ENCODE results near the gene HTR2C.
"Not testable (repeated sequence)": the region's sequence is repeated elsewhere in the genome, so short reads cannot be mapped to it uniquely, and the experiment has no call there.

HTR2C gene

DNA sequence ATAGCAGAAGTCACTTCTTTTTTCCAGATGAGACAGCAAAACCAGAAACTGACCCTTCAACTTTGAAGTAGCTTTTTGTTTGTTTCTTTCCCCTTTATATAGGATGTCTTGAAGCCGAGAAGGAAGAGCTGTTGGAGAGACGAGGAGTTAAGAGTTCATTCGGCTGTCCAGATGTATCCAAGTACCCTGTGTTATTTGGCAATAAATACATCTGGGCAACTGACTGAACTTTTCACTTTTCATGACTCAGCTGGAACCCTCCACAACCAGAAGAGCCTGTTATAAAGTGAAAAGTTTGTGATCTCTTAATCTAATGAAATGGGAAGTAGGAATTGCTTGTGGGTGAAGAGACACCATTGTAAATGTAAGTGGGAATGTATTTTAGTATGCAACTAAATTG is 131.2 kb downstream of the HTR2C start:
- DNase-seq, result no peak

DNA sequence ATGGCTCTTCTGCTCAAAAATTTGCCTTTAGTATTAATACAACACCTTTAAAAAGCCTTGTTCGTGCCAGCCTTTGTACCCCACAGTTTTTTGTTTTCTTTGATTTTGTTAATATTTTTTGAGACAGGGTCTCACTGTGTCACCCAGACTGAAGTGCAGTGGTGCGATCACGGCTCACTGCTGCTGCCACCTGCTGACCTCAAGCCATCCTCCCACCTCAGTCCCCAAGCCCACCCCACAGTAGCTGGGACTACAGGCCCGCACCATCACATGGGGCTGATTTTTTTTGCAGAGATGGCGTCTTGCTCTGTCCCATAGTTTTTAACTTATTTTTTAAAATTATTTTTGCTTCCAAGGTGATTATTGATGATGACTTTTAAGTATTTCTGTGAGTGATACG is 134.0 kb downstream of the HTR2C start:
- DNase-seq, result no peak

DNA sequence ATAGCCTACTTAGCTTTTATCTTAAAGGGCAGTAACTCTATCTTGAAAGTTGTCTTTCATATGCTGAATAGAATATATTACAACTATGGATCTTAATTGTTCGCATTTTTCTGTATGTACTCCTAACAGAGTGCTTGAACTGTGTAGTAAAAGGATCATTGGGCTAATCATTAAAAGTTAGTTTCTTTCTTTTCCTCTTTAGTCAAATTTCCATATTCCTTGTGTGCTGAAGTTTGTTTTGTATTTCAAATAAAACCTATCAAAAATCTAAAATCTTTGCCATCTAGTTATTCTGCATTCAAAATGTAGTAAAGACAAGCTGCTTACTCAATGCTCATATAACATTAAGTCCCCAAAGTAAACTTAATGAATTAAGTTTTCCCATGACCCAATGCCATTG is 182.7 kb downstream of the HTR2C start:
- DNase-seq, result no peak

DNA sequence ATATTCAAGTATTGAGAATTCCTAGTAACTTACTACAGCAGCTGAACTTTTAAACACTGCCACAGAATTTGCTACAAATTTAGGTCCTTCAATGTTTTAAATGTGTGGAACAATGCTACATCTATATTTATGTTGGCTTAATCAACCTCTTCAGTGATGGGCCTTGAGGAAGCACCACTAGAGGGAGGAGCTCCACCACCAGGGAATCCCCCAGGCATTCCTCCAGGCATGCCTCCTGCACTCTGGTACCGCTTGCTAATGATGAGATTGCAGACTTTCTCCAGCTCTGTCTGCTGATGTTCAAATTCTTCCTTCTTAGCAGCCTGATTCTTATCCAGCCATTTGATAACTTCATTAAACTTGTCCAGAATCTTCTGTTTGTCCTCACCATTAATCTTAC is 190.8 kb downstream of the HTR2C start:
- no peak for DNase-seq

DNA sequence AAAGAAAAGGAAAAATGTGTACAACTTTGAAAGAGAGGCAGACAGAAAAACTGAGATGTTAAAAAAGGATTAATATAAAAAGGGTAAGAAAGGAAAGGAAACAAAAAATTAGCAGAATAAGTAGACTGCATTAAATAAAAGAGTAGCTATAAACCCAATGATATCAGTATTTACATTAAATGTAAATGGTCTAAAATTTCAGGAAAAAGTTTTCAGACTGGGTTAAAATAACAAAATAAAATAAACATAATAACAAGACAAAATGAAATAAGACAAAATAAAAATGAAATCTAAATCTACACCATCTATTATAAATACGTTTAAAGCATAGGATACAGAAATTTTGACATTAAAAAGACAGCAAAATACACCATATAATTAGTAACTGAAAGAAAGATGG is 199.0 kb downstream of the HTR2C start:
- no peak for DNase-seq

DNA sequence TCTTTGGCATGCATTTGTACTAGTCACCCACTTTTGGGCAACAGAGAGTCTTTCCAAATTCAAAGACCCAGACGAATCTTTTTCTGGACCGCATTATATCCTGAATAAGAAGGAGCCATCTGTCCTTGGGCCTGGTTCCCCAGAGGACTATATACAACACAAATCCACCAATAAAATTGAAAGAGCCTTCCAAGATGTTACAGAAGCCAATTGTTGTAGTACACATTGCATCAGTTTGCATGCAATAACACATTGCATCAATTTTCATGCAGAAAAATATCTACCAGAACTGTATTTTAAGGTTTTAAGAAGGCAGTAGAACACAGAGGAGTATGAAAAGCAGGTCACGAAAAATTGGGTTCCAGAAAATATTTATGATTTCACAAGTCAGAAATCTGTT is 203.2 kb downstream of the HTR2C start:
- DNase-seq, result no peak

DNA sequence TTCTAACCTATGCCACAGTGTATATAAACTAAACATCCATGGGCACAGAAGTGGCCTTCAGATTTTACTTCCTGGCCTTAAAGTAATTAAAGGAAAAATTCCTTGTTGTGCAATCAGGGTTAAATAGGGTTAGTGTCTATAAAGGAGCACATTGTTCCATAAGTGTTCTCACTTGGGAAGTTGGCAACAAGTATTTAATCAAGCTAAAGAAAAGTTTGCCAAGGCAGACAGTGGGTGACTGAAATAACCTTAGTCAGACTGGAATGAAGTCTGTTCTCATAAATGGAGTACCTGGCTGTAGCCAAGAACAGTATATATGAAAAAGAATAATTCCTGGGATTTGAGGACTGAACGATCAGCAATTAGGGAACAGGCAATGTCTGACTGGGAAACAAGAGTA is 213.6 kb downstream of the HTR2C start:
- no peak for DNase-seq

DNA sequence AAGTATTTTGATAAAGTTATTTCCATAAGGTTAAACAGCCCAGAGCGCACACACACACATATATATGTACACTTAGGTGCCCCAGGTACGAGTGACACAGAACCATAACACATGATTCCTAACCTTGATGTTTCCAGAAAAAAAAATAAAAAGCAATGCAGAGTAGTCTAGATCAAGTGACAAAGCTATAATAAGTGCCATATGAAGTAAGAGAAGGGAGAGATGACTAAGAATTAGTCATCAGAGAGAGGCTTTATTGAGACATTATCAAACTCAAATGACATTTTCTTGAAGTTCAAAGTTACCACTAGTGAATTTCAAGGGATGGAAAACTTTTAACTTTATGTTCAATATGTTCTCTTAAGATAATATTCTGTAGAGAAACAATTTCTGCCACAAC is 215.0 kb downstream of the HTR2C start:
- DNase-seq, result no peak

DNA sequence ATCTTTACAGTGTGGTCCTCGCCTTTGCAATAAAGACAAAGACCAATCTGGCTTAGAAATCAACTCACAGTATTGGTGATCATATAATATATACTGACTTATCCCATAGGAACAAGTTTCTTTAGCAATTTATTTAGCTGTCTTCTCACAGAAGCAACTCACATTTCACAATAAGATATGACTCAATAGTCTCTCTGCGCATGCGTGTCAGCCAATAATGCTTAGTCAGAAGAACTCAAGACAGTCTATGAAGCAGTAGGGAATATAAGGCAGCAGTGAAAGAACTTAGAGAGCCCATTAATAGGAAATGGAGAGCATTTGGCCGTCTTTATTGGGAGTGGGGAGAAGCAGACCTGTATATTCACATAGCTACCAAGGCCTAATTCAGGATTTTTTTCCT is 216.8 kb downstream of the HTR2C start:
- DNase-seq, result no peak

DNA sequence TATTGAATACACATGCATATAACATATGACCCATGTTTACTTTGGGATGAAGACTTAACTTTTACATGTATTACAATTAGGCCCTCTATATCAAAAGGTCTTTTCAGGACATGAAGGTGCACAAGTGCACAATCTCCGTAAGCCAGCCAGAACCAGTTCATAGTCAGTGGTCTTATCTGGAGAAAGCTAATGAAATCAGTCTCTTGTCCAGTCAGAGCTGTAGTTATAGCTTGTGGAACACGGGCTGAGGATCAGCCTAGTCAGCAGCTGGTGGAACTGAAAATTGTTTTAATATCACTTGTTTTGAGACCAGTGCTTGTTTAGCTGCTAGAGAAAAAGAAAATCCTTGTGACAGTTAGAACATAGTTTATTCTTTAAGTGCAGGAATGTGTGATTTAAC is 235.6 kb downstream of the HTR2C start:
- DNase-seq, result no peak

DNA sequence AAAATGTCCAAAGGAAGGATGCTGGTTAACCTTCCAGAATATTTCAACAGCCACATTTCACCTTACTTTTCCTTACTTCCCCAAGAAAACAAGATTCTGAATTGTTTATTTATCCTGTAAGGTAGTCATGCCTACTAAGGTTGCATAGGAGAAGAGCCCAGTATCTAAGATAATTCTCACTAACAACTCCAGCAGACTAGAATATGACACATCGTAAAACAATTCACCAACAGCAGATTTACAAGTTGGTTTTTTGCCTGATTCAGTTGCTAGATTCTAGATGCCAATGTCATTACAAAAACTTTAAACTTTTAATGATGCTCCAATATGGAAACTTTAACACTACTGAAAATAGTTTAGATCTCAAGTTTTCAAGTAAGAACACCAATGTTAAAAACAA is 257.2 kb downstream of the HTR2C start:
- DNase-seq, result no peak

DNA sequence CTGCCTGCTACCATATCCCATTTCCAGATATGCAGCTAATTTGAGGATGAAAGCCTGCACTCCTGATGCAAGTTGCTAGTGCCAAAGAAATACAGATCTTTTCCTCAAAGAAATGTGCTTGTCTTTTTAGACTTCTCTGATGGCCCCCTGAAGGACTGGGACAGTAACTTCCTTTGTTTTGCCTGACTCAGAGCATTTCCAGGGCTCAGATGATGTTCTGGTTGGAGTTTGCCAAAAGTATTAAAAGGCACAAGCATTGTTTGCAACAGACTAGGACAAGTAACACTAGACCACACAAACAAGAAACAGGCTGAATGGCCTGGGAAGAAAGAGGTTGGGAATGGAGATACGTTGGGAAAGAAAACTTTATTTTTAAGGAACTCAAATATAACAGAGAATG is 258.3 kb downstream of the HTR2C start:
- no peak for DNase-seq

DNA sequence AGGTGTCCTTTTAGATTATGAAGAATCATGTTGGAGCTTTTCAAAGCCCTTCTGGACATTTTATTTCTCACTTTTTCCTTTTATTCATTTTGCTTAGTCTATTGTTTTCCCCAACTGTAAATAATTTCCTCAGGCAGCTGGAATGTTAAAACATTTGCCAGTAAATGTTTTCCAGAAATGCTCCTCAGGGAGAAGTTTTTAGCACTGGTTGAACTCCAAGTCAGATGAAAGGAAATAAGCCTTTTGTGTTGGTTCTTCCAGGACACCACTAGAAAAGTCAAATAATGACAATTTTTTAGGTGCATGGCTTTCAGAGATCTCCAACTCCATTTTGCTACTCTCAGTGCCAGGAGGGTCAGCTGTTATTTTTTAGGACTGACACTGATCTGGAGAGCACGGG is 305.6 kb downstream of the HTR2C start:
- DNase-seq, result no peak

DNA sequence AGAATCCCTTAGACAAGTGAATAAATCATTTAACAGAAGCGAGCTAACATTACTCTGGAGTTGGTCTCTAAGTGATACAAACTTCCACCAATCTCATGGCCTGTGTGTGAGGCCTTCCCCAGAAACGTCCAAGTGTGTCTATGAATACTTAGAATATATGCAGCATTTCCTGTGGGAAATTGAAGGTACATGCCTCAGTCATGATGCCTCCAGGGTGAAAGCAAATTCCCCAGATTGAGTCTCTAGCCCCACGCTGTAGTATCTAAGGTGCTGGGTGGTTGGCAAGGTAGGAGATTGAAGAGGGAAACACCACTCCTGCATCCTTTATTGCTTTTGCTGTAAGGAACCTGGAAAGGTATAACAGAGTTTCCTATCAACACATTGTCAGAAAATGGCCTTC is 319.7 kb downstream of the HTR2C start:
- no peak for DNase-seq

DNA sequence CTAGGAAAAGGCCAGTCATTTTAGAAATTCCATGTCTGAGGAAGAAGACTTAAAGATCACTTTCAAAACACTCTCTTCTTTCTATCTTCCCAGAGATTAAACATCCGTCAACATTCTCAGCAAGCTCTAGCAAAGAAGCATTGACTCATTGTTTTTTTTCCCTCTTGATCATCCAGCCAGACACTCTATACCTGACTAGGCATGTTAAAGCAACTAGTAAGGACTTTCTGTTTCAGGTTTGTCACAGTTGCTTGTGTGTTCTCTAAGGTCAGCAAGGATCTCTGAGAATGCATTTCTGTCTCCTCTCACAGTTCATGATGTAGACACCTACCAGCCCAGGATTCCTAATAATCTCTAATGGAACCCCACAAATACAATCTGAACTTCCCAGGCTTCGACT is 321.4 kb downstream of the HTR2C start:
- no peak for DNase-seq

DNA sequence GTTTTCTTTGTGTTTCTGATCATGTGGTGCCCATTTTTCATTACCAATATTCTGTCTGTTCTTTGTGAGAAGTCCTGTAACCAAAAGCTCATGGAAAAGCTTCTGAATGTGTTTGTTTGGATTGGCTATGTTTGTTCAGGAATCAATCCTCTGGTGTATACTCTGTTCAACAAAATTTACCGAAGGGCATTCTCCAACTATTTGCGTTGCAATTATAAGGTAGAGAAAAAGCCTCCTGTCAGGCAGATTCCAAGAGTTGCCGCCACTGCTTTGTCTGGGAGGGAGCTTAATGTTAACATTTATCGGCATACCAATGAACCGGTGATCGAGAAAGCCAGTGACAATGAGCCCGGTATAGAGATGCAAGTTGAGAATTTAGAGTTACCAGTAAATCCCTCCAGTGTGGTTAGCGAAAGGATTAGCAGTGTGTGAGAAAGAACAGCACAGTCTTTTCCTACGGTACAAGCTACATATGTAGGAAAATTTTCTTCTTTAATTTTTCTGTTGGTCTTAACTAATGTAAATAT is 323.2 kb downstream of the HTR2C start:
- no peak for DNase-seq

DNA sequence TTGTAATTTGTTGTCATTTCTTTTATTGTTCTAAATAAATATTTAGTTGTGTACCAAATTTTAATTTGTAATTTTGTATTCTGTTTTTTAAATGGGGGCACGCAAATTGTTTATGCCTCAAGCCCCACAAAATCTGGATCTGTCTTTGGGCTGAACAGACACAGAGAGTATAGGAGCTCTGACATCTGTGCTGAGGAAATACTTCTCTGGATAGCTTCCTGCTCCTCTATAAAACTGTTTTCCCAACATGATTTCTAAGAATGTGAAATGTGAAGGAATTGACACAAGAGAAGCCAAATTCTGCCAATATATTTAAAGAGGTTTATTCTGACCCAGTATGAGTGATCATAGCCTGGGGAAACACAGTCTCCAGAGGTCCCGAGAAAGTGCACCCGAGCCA is 340.5 kb downstream of the HTR2C start:
- DNase-seq, result no peak

DNA sequence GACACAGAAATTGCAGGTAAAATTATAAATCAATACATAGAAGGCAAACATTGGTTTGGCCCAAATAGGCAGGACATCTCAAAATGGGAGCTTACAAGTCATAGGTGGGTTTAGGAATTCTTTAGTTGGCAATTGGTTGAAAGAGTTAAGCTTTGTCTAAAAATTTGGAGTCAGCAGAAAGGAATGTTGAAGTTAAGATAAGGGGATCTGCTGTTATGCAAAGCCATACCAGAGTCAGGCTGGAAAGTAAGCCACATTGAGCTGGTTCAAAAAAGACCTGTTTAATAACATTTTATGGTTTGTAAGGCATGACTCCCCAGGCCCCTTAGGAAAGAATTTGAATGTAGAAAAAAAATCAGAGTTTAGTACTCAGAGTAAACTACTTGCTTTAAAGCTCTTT is 341.0 kb downstream of the HTR2C start:
- DNase-seq, result no peak

DNA sequence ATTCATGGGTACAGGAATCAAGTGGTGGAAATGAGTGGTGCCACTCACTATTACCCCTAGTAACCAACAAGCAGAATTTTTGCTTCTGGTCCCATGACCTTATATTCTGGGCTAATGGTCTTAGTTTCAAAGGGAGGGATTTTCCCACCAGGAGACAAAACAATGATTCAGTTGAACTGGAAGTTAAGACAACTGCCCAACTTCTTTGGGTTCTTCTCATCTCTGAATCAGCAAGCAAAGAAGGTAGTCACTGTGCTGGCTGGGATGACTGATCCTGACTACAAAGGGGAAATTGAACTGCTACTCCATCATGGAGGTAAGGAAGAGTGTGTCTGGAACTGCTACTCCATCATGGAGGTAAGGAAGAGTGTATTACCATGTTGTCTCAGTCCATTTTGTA is 346.3 kb downstream of the HTR2C start:
- no peak for DNase-seq

DNA sequence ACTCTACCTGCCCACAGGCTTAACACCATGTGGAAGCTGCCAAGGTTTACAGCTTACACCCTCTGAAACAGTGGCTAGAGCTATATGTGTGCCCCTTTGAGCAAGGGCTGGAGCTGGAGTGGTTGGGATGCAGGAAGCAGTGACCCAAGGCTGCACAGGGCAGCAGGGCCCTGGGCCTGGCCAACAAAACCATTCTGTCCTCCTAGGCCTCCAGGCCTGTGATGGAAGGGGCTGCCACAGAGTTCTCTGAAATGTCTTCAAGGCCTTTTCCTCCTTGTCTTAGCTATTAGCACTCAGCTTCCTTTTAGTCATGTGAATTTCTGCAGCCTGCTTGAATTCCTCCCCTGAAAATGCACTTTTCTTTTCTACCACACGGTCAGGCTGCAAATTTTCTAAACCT is 348.7 kb downstream of the HTR2C start:
- DNase-seq, result no peak

DNA sequence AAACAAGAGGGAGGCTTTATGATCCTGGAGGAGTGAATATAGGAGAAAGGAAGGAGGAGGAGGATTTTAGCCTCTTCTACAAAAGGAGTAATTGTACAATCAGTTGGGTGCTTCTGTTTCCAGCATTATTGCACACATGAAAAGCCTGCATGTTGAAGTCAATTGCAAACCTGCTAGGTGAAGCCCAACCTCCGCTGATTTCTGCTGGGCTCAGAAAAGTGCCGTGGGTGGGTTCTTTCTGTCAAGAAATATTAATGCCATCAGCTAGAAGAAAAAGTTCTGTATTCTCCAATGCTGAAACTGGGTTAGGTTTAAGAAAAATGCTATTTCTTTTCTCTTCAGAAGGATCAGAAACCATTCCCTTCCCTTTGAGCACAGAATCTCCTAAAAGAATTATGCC is 349.4 kb downstream of the HTR2C start:
- DNase-seq, result not testable (repeated sequence)

DNA sequence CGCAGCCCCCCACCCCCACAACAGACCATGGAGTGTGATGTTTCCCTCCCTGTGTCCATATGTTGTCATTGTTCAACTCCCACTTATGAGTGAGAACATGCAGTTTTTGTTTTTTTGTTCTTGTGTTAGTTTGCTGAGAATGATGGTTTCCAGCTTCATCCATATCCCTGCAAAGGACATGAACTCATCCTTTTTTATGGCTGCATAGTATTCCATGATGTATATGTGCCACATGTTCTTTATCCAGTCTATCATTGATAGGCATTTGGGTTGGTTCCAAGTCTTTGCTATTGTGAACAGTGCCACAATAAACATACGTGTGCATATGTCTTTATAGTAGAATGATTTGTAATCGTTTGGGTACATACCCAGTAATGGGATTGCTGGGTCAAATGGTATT is 353.2 kb downstream of the HTR2C start:
- not testable (repeated sequence) for DNase-seq

DNA sequence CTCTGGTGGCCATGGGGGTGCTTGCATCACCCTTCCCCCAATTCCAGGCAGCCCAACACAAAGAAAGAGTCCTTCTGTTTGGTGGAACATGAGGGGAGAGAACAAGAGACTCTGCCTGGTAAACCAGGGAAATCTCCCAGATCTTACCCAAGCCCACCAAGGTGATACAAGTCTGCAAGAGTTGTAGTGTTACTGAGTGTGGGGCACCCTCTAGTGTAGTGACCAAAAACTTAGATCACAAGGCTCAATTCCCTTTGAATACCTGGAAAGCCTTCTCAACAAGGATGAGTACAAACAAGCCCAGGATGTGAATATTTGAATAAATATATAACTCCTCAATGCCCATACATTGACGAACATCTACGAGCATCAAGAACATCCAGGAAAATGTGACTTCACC is 368.8 kb downstream of the HTR2C start:
- DNase-seq, result no peak

All from CD4-positive, alpha-beta T cell treated with Interleukin-17A for 1 hour (primary cell).